DMS153 treated with DMSO at 0.1 percent for 48 hours (cell line): ENCODE results near the gene PCDHB13.

Experiments used
- DNase-seq: peaks from one replicate; lab custom pipeline; 2025; ENCODE audit not compliant: unreplicated experiment; lab: John Stamatoyannopoulos, UW

Gene PCDHB13

GRCh38 chr5:141260458-141261237, 46.9 kb downstream of the PCDHB13 start:
- DNase-seq, result no peak

GRCh38 chr5:141261238-141261546, 47.5 kb downstream of the PCDHB13 start:
- DNase-seq, result no peak
